Right lobe of liver (tissue), 6 donors: ENCODE results near the gene BRD3. TPM values are rescaled to one million over a fixed set of nuclear protein-coding genes. Genes with fewer than 3 reads are reported as not detected.
A peak's percentile ranks its signal among the peaks of the same experiment; 100 is the strongest.

Experiments
- ATAC-seq, 4 donors: fragments of 200-7000 bp; cut with Tn5 transposase; one replicate each; pipeline ENCODE4 v1.9.1; 2020; ENCODE audit warnings: mild to moderate bottlenecking in 4 of 4, moderate library complexity in 4 of 4
- DNase-seq, 3 donors: peaks; one replicate each; pipeline ENCODE4 v3.0.0-alpha.2; 2020
- H3K27ac ChIP-seq, 3 donors: fragments of 200-600 bp; one replicate each; pipeline ENCODE4 v1.8.0; 2022
- H3K27me3 ChIP-seq, 2 donors: fragments of 200-600 bp; one replicate each; pipeline ENCODE4 v1.8.0; 2022
- H3K36me3 ChIP-seq, 4 donors: fragments of 200-600 bp; sonication (generic) in 1 of 4; one replicate each; pipeline versions ENCODE4 v1.5.1 to v1.8.0; 2017 to 2022; ENCODE audit warnings: control low read depth in 1 of 4
- H3K4me1 ChIP-seq, 4 donors: fragments of 200-600 bp; sonication (generic) in 1 of 4; one replicate each; pipeline versions ENCODE4 v1.5.1 to v1.8.0; 2017 to 2022; ENCODE audit warnings: control low read depth in 1 of 4
- H3K4me3 ChIP-seq, 3 donors: fragments of 200-600 bp; one replicate each; pipeline ENCODE4 v1.8.0; 2022
- H3K9me3 ChIP-seq, 4 donors: fragments of 200-600 bp; sonication (generic) in 1 of 4; one replicate each; pipeline versions ENCODE4 v1.5.1 to v1.8.0; 2017 to 2022; ENCODE audit warnings: control low read depth in 1 of 4
- POLR2A ChIP-seq: fragments of 450-650 bp; IDR thresholded peaks from one replicate; pipeline ENCODE4 v1.6.1; 2017; ENCODE audit warnings: antibody characterized with exemption, mild to moderate bottlenecking
- WGBS: methylation state at CpG from one replicate; pipeline ENCODE4 v1.1.6; 2018; ENCODE audit warnings: low coverage, low lambda C conversion rate; ENCODE audit not compliant: insufficient coverage; ENCODE audit errors: missing lambda C conversion rate; 5-methylcytosine and 5-hydroxymethylcytosine counted together
- intact Hi-C, 2 donors: fragments of 100-400 bp; cut with DNase I; formaldehyde crosslinking; loops; one replicate each; pipeline versions ENCODE4 v1.11.2 to v1.14.1; 2022
- total RNA-seq, 6 experiments: library from RNA; depleted of rRNA in 2 of 6; stranded (reverse); fragments of >200 nt in 2 of 6; fragmentation: NEBNext Ultra II Directional in 3 of 6; extraction: Animal tissue kit (Norgen Biotek cat#: 25700) in 3 of 6; gene quantifications; one replicate each; pipeline versions ENCODE4 v1.1.0 to v1.2.4, GENCODE V29; 2016 to 2023
- TF ChIP-seq, protein P1 (sequence below), 4 donors: fragments of 200-600 bp in 3 of 4; fragments of 450-650 bp in 1 of 4; IDR thresholded peaks; one replicate each; pipeline versions ENCODE4 v1.5.1 to v1.8.0; 2016 to 2022; ENCODE audit warnings: antibody characterized with exemption in 4 of 4, mild to moderate bottlenecking in 2 of 4
- donor health status: DM: no; HTN: yes; CAD: no.
- donor health status: DM: no; HTN: no; CAD: no.
- donor health status: DM: no; HTN: no; CAD: no.
- donor health status: DM: no; HTN: yes; CAD: no.
- donor health status: DM: no; HTN: yes; CAD: no.

Gene BRD3
- total RNA-seq, 6 experiments from 2014 or later, result 10.7 to 25.4 (median 21.1) TPM

DNA sequence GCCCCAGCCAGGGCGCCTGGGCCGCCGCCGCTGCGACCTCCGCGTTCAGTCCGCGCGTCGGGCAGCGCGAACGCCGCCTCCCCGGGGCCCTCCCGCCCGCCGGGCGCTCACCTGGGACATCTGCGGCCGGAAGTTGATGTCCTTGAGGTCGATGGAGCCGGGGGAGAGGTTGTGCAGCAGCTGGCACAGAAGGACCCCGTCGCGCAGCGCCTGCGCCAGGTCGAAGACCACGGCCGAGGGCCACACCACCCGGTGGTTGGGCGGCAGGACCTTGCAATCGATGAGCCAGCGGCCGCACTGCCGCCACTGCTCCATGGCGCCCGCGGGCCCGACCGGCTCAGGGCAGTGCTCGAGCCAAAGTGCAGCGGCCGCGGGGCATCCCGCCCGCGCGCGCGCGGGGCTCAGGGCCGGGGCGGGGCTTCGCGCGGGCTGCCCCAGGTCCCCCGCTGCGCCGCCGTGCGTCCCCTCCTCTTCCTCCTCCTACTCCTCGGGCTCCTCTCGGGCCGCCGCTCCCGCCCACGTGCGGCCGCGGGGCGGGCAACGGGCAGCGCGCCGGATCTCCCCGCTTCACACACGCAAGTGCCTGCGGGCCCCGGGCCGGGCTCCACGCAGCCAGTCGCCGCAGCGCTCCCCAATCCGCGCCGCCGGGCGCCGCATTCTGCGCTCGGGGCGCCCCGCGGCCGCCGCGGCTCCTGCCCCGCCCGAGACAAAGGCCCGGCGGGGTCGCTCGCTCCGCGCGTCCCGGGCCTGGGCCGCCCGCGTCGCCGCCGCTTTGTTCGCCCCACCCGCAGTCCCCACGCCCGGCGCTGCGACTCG lies 75.7 kb downstream of the BRD3 start, which contains the start of gene VAV2:
Gene VAV2, minus strand, starts transcription at position 361 of the 816 bp plus-strand sequence. Its CDS starts 46 bp downstream, at position 315.
- DNase-seq, result peak; percentile 86 to 90 (median 89)
- intact Hi-C loops, result loop anchor here in 1 of 2 donors (5.0 kb wide), 1 partner anchor 200 kb away; no protein-coding TSS in a partner anchor
- TF ChIP-seq, protein P1, sequence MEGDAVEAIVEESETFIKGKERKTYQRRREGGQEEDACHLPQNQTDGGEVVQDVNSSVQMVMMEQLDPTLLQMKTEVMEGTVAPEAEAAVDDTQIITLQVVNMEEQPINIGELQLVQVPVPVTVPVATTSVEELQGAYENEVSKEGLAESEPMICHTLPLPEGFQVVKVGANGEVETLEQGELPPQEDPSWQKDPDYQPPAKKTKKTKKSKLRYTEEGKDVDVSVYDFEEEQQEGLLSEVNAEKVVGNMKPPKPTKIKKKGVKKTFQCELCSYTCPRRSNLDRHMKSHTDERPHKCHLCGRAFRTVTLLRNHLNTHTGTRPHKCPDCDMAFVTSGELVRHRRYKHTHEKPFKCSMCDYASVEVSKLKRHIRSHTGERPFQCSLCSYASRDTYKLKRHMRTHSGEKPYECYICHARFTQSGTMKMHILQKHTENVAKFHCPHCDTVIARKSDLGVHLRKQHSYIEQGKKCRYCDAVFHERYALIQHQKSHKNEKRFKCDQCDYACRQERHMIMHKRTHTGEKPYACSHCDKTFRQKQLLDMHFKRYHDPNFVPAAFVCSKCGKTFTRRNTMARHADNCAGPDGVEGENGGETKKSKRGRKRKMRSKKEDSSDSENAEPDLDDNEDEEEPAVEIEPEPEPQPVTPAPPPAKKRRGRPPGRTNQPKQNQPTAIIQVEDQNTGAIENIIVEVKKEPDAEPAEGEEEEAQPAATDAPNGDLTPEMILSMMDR (IDR thresholded peaks at IDR 0.05), result no peak
- peak; percentile 79 for TF ChIP-seq POLR2A
- Histone ChIP-seq H3K27me3 (no peaks in the 10 kb centered on the region), H3K27ac (peak within 1 kb of the TSS; percentile 86 to 95 (median 89)), H3K36me3 (no peaks in the 10 kb centered on the region), H3K4me1 (peaks cover 0 to 24% (median 11%) of the 10 kb centered on the region in 4 donors), H3K9me3 (no peaks in the 10 kb centered on the region), H3K4me3 (peak within 1 kb of the TSS; percentile 73 to 78 (median 75))
- peak; percentile 22 to 67 (median 56) for ATAC-seq
- 0% methylated on average over 6 of the region's 124 CpGs for WGBS

DNA sequence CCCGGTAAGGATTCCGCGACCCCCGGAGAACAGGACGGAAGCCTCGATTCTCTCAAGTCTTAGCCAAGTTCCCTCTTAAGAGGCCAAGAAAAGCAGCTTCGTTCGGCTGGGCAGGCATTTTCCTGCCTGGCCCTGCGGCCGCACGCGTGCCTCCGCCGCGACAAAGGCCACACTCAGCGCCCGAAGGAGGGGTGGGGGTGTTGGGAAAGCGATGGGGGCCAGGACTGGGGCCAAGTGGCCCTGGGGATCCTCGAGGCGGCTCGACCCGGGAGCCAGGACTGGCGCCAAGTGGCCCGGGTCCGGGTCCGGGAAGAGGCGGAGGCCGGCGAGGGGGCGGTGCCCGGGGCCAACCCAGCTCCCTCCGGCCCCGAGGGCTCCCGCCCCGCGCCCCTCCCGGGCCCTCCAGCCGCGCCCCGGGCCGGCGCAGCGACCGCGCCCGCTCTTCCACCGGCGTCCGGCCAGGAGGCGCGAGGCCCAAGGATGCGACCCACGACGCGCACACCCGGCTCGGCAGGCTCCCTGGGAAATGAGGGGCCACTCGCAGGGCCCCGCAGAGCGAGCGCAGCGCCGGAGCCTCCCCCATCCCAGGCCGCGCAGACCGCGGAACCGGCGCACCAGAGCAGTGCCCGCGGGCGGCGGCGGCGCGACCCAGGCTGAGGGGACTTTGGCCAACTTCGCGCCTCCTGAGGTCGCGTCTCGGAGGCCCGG lies 76.5 kb downstream of the BRD3 start:
- ATAC-seq, result peak; percentile 4 to 31 (median 16)
- no peak for TF ChIP-seq POLR2A
- TF ChIP-seq, protein P1 (IDR thresholded peaks at IDR 0.05), result no peak
- Histone ChIP-seq H3K4me3 (peak overlapping the region; percentile 73 to 78 (median 75)), H3K9me3 (no peaks in the 10 kb centered on the region), H3K27ac (peak overlapping the region; percentile 62 to 86 (median 77)), H3K4me1 (peaks cover 0 to 24% (median 11%) of the 10 kb centered on the region in 4 donors), H3K36me3 (no peaks in the 10 kb centered on the region), H3K27me3 (no peaks in the 10 kb centered on the region)
- WGBS, result 0% methylated on average over 7 of the region's 82 CpGs
- intact Hi-C loops, result loop anchor here in 1 of 2 donors (5.0 kb wide), 1 partner anchor 199 kb away; no protein-coding TSS in a partner anchor
- peak; percentile 58 to 73 (median 65) for DNase-seq

DNA sequence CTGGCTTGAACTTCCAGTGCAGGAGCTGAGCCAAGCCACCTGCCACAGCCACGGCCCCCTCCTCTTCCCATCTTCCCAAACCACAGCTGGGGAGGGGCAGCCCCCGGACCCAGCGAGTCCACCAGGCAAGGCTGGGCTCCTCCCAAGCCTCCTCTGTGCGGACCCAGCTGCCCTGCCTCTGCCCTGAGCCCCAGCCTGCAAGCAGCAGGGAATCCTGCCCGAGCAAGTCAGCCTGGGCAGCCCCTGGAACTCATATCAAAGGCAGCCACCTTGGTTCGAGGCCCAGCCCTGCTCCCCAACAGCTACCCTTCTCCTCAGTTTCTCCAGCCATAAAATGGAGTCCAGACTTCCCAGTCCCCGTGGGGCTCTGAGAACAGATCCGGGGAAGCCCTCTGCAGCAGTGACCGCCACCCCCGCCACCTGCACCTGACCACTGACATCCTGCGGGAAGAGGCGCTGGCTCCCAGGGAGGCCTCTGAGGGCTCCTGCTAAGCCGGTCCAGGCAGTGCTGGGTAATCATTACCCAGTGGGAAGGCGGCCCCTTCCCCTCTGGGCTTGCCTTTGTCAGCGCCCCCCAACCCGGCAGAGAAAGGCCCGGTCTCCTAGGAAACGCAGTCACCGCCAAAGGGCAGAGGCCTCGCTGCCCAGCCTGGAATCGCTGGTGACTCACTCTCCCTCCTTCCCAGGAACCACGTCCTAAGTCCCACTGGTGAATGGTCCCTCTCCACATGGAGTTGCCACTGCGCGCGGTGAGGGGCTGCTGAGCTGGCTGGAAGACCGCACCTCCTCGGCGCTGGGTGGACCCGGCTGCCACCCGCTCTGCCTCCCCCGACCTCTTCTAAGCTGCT lies 77.2 kb downstream of the BRD3 start:
- Histone ChIP-seq H3K4me1 (peaks cover 0 to 24% (median 11%) of the 10 kb centered on the region in 4 donors), H3K36me3 (no peaks in the 10 kb centered on the region), H3K27me3 (no peaks in the 10 kb centered on the region), H3K9me3 (no peaks in the 10 kb centered on the region), H3K4me3 (peak overlapping the region; percentile 73 to 78 (median 75)), H3K27ac (peak overlapping the region; percentile 62 to 86 (median 77))
- TF ChIP-seq POLR2A, result peak; percentile 44
- TF ChIP-seq, protein P1 (IDR thresholded peaks at IDR 0.05), result no peak
- WGBS, result 20% methylated on average over 2 of the region's 31 CpGs
- intact Hi-C loops, result loop anchor here in 1 of 2 donors (5.0 kb wide), 1 partner anchor 198 kb away; no protein-coding TSS in a partner anchor
- peak; percentile 12 to 48 (median 44) for ATAC-seq
- DNase-seq, result peak; percentile 76 to 81 (median 78)
